Gastroesophageal sphincter (tissue), 4 donors: ENCODE data around the gene MTERF4. TPM values are rescaled to one million over a fixed set of nuclear protein-coding genes. Genes with fewer than 3 reads are reported as not detected.

Source experiments
- ATAC-seq: fragments of 150-250 bp; one replicate; pipeline ENCODE4 v1.9.1; 2016; ENCODE audit warnings: mild to moderate bottlenecking, moderate library complexity
- H3K27ac ChIP-seq, 4 donors: fragments of 200-600 bp; sonication (generic) in 3 of 4; 1 replicate in 3 of 4; 2 replicates in 1 of 4; pipeline ENCODE4 v1.5.1; 2016 to 2019
- H3K27me3 ChIP-seq: fragments of 200-600 bp; sonication (generic); one replicate; pipeline ENCODE4 v1.5.1; 2019
- H3K36me3 ChIP-seq, 2 donors: fragments of 200-600 bp; sonication (generic); one replicate each; pipeline ENCODE4 v1.5.1; 2019; ENCODE audit warnings: control low read depth in 1 of 2
- H3K4me1 ChIP-seq, 3 donors: fragments of 200-600 bp; sonication (generic); 1 replicate in 2 of 3; 2 replicates in 1 of 3; pipeline ENCODE4 v1.5.1; 2016 to 2019; ENCODE audit warnings: control low read depth in 2 of 3
- H3K4me3 ChIP-seq, 2 donors: fragments of 200-600 bp; sonication (generic); one replicate each; pipeline ENCODE4 v1.5.1; 2019; ENCODE audit warnings: mild to moderate bottlenecking in 1 of 2, moderate library complexity in 1 of 2
- H3K9me3 ChIP-seq, 3 donors: fragments of 200-600 bp; sonication (generic); one replicate each; pipeline ENCODE4 v1.5.1; 2017 to 2019; ENCODE audit warnings: control low read depth in 2 of 3
- EP300 ChIP-seq: sonication (generic); formaldehyde crosslinking; IDR thresholded peaks from one replicate; pipeline ENCODE4 v1.6.1; 2017; ENCODE audit warnings: antibody characterized with exemption, mild to moderate bottlenecking
- POLR2A ChIP-seq, 2 donors: fragments of 450-650 bp; IDR thresholded peaks; one replicate each; pipeline ENCODE4 v1.6.1; 2017; ENCODE audit warnings: antibody characterized with exemption in 2 of 2, mild to moderate bottlenecking in 2 of 2, moderate library complexity in 1 of 2
- POLR2AphosphoS5 ChIP-seq: sonication (generic); formaldehyde crosslinking; IDR thresholded peaks from one replicate; pipeline ENCODE4 v1.6.1; 2017; ENCODE audit warnings: antibody characterized with exemption
- WGBS, 2 donors: methylation state at CpG; one replicate each; pipeline ENCODE4 v1.1.5; 2018; ENCODE audit warnings: low coverage in 1 of 2; 5-methylcytosine and 5-hydroxymethylcytosine counted together
- total RNA-seq, 4 donors: library from RNA; depleted of rRNA; stranded (reverse); fragments of >200 nt; gene quantifications; one replicate each; pipeline ENCODE4 v1.1.0, GENCODE V29; 2016
- TF ChIP-seq, protein P1 (sequence below), 4 experiments: fragments of 200-600 bp in 2 of 4; fragments of 450-650 bp in 2 of 4; sonication (generic) in 1 of 4; IDR thresholded peaks; one replicate each; pipeline ENCODE4 v1.5.1; 2017 to 2019; ENCODE audit warnings: antibody characterized with exemption in 4 of 4, mild to moderate bottlenecking in 2 of 4, moderate library complexity in 2 of 4

The MTERF4 gene
- total RNA-seq, 4 donors from 2014 or later = 27.1 to 33.0 (median 32.1) TPM

DNA sequence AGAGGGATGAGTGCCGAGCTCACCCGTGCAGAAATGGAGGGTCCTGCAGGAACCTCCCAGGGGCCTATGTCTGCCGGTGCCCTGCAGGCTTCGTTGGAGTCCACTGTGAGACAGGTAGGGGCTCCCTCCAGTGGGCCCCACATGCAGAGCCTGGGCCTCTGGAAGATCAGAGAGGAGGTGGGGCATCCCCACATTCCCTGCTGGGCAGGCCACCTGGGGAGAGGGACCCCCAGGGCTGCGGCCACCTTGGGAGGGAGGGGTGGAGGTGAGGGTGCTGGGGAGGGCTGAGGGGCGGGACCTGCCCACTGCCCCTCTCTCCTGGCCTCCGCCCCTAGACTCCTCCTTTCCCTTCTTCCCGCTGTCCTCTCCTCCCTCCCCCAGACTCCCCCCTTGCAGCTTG lies 38.5 kb downstream of the MTERF4 start:
- H3K27ac ChIP-seq = no peak overlapping the region
- no peak for ATAC-seq
- H3K9me3 ChIP-seq = no peaks in the 10 kb centered on the region
- H3K4me3 ChIP-seq = no peak overlapping the region
- TF ChIP-seq POLR2AphosphoS5 (no peak), POLR2A (IDR thresholded peaks at IDR 0.05) (no peak), EP300 (no peak)
- TF ChIP-seq, protein P1, sequence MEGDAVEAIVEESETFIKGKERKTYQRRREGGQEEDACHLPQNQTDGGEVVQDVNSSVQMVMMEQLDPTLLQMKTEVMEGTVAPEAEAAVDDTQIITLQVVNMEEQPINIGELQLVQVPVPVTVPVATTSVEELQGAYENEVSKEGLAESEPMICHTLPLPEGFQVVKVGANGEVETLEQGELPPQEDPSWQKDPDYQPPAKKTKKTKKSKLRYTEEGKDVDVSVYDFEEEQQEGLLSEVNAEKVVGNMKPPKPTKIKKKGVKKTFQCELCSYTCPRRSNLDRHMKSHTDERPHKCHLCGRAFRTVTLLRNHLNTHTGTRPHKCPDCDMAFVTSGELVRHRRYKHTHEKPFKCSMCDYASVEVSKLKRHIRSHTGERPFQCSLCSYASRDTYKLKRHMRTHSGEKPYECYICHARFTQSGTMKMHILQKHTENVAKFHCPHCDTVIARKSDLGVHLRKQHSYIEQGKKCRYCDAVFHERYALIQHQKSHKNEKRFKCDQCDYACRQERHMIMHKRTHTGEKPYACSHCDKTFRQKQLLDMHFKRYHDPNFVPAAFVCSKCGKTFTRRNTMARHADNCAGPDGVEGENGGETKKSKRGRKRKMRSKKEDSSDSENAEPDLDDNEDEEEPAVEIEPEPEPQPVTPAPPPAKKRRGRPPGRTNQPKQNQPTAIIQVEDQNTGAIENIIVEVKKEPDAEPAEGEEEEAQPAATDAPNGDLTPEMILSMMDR (IDR thresholded peaks at IDR 0.05) = no peak
- H3K36me3 ChIP-seq = peaks cover 0 to 31% of the 10 kb centered on the region in 2 donors
- peaks cover 0 to 11% (median 0%) of the 10 kb centered on the region in 3 donors for H3K4me1 ChIP-seq
- H3K27me3 ChIP-seq = peaks cover 34% of the 10 kb centered on the region
- no CpG with 5 or more reads among the region's 8 CpGs for WGBS, 2 donors

DNA sequence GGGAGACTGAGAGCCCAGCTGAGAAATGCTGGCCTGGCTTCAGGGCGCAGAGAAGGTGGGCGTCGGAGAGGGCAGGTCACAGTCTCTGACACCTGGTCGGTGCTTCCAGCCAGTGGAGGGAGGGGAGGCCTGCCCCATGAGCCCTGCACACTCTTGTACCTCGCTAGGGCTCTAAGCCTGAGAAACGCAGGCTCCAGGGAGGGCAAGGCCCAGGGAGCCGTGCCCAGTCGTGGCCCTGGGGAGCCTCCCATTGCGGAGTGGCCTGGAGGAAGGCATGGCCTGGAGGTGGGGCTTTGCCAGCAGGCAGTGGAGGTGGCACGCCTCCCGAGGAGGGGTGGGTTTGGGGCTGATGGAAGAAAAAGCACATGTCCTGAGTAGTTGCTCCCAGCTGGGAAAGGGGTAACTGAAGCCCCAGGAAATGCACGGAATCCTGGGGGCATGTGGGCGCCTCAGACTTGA lies 39.0 kb downstream of the MTERF4 start:
- Histone ChIP-seq H3K27me3 (peaks cover 33% of the 10 kb centered on the region), H3K27ac (no peak overlapping the region), H3K4me3 (no peak overlapping the region), H3K36me3 (peaks cover 0 to 26% of the 10 kb centered on the region in 2 donors), H3K4me1 (peaks cover 0 to 11% (median 0%) of the 10 kb centered on the region in 3 donors), H3K9me3 (no peaks in the 10 kb centered on the region)
- ATAC-seq = no peak
- no peak for TF ChIP-seq POLR2A (IDR thresholded peaks at IDR 0.05)
- TF ChIP-seq, protein P1 (IDR thresholded peaks at IDR 0.05) = no peak
- no peak for TF ChIP-seq POLR2AphosphoS5
- no peak for TF ChIP-seq EP300
- WGBS, 2 donors = no CpG with 5 or more reads among the region's 13 CpGs

DNA sequence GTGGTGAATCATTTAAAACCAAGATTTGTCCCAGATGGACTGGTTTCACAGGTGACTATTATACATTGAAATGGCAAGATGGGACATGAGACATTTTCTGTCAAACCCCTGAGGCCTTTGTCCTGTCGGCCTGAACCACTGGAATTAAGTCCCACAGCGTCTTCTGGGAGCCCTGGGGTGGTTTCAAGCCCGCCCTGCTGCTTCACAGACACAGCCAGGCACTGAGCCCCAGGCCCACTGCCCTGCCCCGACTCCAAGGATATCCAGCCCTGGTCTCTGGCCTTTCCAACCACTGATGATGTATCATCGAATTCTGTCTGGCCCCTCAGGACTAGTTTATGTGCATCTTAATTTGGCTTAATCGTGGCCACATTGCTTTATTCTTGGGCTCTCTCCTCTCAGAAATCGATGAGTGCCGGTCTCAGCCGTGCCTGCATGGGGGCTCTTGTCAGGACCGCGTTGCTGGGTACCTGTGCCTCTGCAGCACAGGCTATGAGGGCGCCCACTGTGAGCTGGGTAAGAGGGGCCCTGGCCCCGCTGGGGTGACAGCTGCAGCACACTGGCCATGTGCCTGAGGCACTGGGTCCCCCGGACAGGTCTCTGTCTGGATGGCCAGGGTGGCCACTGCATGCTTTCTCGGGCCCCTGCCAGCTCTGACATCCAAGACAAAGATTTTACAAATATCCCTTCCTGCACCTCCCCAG lies 39.5 kb downstream of the MTERF4 start:
- ATAC-seq = no peak
- TF ChIP-seq POLR2A (IDR thresholded peaks at IDR 0.05) = no peak
- no peak for TF ChIP-seq EP300
- TF ChIP-seq, protein P1 (IDR thresholded peaks at IDR 0.05) = no peak
- TF ChIP-seq POLR2AphosphoS5 = no peak
- no peak overlapping the region for H3K27ac ChIP-seq
- H3K36me3 ChIP-seq = peaks cover 0 to 21% of the 10 kb centered on the region in 2 donors
- H3K4me3 ChIP-seq = no peak overlapping the region
- peaks cover 33% of the 10 kb centered on the region for H3K27me3 ChIP-seq
- H3K9me3 ChIP-seq = no peaks in the 10 kb centered on the region
- H3K4me1 ChIP-seq = peaks cover 0 to 11% (median 0%) of the 10 kb centered on the region in 3 donors
- WGBS, 2 donors = 20 to 66% methylated on average over 1 to 8 of the region's 15 CpGs

DNA sequence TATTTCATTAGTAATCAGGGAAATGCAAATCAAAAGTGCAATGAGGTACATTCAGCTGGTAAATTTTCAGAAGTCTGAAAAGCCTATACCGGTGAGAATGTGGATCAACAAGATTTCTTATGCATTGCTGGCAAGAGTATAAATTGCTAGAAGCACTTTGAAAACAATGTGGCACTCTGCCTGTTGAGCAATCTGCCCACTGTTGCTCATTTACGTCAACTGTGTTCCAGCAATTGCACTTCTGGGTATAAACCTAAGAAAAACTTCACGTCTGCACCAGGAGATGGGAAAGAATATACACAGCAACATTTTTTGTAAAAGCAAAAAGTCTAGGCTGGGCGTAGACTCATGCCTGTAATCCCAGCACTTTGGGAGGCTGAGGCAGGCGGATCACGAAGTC lies 40.8 kb downstream of the MTERF4 start:
- peaks cover 0 to 11% (median 0%) of the 10 kb centered on the region in 3 donors for H3K4me1 ChIP-seq
- H3K27ac ChIP-seq = no peak overlapping the region
- WGBS, 2 donors = 71 to 76% methylated on average over 6 of the region's 6 CpGs
- H3K4me3 ChIP-seq = no peak overlapping the region
- peaks cover 0 to 10% of the 10 kb centered on the region in 2 donors for H3K36me3 ChIP-seq
- peaks cover 33% of the 10 kb centered on the region for H3K27me3 ChIP-seq
- no peaks in the 10 kb centered on the region for H3K9me3 ChIP-seq
- TF ChIP-seq POLR2AphosphoS5 (peak; percentile 8), EP300 (no peak)
- TF ChIP-seq, protein P1 (IDR thresholded peaks at IDR 0.05) = no peak
- no peak for ATAC-seq

DNA sequence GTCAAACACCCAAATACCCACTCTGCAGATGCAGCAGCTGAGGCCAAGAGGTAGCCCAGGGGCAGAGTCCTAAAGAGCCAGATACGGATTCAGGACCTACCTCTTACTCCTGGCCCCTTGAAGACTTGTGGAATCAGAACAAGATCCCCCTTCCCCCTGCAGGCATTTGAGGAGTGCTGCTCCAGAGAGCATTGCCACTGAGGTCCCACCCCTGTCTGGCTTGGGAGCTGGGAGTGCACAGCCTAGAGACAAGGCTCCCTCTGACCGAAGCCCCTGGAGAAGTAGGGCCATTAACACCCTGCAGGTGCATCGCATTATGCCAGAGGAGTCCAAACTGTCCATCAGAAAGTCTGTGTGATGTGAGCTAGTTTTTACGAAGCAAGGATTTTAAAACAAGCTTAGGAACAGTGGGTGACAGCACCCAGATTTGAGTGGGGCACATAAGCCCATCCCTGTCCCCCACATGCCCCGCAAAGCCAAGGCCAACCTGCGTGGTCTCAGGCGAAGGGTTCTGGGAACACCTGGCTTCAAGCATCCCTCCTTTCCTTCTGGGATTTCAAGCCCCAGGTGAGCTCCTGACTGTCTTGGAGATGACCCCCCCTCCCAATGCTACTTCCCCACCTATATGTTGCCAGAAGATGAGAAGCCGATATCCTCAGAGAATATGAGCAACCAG lies 48.4 kb downstream of the MTERF4 start:
- no peaks in the 10 kb centered on the region for H3K4me1 ChIP-seq
- H3K27ac ChIP-seq = no peak overlapping the region
- H3K9me3 ChIP-seq = no peaks in the 10 kb centered on the region
- peaks cover 0 to 48% of the 10 kb centered on the region in 2 donors for H3K36me3 ChIP-seq
- WGBS, 2 donors = 100% methylated on average over 3 of the region's 8 CpGs; no CpG with 5 or more reads in 1 of the 2 donors
- no peak overlapping the region for H3K4me3 ChIP-seq
- H3K27me3 ChIP-seq = peaks cover 4% of the 10 kb centered on the region
- no peak for ATAC-seq
- TF ChIP-seq POLR2A (IDR thresholded peaks at IDR 0.05) (no peak), POLR2AphosphoS5 (no peak), EP300 (no peak)
- TF ChIP-seq, protein P1 (IDR thresholded peaks at IDR 0.05) = no peak
